SJCRH30 (cell line): ENCODE measurements around the gene VMAC. TPM values are rescaled to one million over a fixed set of nuclear protein-coding genes. Genes with fewer than 3 reads are reported as not detected.

Experiments used
- DNase-seq, 2 experiments: peaks; one replicate each; pipeline ENCODE4 v3.0.0-alpha.2; 2015 to 2020
- H3K27ac ChIP-seq: fragments of 250-450 bp; sonication (Bioruptor Pico); 2 replicates; pipeline ENCODE4 v1.5.1; 2020; ENCODE audit warnings: mild to moderate bottlenecking, moderate library complexity
- H3K27me3 ChIP-seq: fragments of 250-450 bp; sonication (Bioruptor Pico); 2 replicates; pipeline ENCODE4 v1.5.1; 2020; ENCODE audit warnings: mild to moderate bottlenecking, moderate library complexity
- H3K36me3 ChIP-seq: fragments of 250-450 bp; sonication (Bioruptor Pico); 2 replicates; pipeline ENCODE4 v1.5.1; 2020; ENCODE audit warnings: mild to moderate bottlenecking, moderate library complexity
- H3K4me1 ChIP-seq: fragments of 250-450 bp; sonication (Bioruptor Pico); 2 replicates; pipeline ENCODE4 v1.5.1; 2020; ENCODE audit warnings: mild to moderate bottlenecking, moderate library complexity
- H3K4me3 ChIP-seq: fragments of 250-450 bp; sonication (Bioruptor Pico); 2 replicates; pipeline ENCODE4 v1.5.1; 2020; ENCODE audit warnings: mild to moderate bottlenecking, moderate library complexity
- H3K9me3 ChIP-seq: fragments of 250-450 bp; sonication (Bioruptor Pico); replicated peaks from 2 replicates; pipeline ENCODE4 v1.5.1; 2020; ENCODE audit warnings: mild to moderate bottlenecking, moderate library complexity
- total RNA-seq: library from RNA; depleted of rRNA; stranded (reverse); fragments of >200 nt; shearing (Covaris generic); gene quantifications from 2 replicates; pipeline ENCODE4 v1.2.3, GENCODE V29; 2014

The VMAC gene
- total RNA-seq, 1 experiment from 2014 or later = 1.3 TPM

DNA sequence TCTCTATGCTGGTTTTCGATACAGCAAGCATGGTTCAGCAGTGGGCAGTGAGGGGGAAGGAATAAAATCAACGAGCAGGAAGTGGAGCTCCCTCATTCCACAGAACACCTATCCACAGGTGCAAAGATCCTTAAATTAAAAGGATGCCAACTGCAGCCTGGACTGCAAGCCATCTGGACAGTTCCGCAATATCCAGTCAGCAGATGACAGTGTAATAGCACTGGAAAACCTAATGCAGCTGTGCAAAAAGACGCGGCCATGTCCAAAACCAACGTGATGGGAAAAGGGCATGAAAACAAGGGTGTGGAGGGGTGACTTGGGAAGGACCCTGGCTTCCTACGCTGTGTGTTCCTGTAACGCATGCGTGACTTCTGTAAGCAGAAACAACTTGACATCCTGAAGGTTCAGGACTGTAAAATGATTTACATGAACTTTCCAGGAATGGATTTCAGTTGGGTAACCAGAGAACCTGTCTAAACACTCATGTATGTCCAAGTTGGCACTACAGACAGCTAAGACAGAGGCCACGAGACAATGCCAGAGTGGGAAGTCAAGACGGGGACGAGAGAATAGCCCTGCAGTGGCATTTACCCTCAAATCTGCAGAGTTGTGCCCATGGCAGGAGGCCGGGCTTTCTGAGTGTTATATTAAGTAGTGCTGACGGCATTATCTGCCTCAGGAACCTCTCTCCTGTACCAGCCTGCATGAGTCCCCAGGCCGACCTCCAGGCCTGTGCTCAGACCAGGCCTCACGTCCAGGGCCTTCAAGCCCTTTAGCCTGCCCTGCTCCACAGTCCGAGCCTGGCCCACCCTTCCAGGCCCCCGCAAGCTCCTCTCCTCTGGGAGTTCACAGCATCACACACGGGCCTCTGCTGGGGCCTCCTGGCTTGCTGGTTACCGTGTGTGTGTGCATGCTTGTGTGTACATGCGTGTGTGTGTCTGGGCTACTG lies 35.9 kb downstream of the VMAC start:
- no peaks in the 10 kb centered on the region for H3K9me3 ChIP-seq
- no peak overlapping the region for H3K4me3 ChIP-seq
- H3K27ac ChIP-seq = no peak overlapping the region
- H3K36me3 ChIP-seq = peaks cover 9% of the 10 kb centered on the region
- no peaks in the 10 kb centered on the region for H3K27me3 ChIP-seq
- no peak for DNase-seq
- peaks cover 7% of the 10 kb centered on the region; the same call in 1 of the 2 replicates for H3K4me1 ChIP-seq

- Histone ChIP-seq H3K4me1 (peaks cover 7% of the 10 kb centered on the region; the same call in 1 of the 2 replicates), H3K36me3 (peaks cover 9% of the 10 kb centered on the region), H3K27ac (no peak overlapping the region), H3K27me3 (no peaks in the 10 kb centered on the region), H3K9me3 (no peaks in the 10 kb centered on the region), H3K4me3 (no peak overlapping the region)
- DNase-seq = no peak
Observed at GRCh38 chr19:5941673-5942072, 37.0 kb downstream of the VMAC start.

DNA sequence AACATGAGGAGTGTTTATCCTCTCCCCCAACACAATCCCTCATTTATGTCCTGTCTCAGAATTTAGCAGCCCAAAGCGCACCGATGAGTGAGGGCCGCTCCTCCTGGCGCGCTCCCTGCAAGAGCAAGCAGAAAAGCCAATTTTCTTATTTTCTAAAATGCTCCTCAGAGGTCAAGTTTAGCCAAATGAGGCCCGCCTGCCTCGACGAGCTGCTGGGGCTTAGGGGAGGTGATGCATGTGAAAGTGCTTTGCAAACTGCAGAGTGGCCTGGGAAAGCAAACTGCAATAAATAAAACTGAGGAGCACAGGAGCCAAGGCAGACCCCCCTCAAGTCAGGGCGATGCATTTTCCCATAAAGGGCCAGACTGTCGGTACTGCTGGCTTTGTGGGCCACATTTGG lies 38.4 kb downstream of the VMAC start:
- Histone ChIP-seq H3K27ac (no peak overlapping the region), H3K27me3 (no peaks in the 10 kb centered on the region), H3K4me3 (no peak overlapping the region), H3K4me1 (peaks cover 7% of the 10 kb centered on the region; the same call in 1 of the 2 replicates), H3K36me3 (peaks cover 3% of the 10 kb centered on the region), H3K9me3 (no peaks in the 10 kb centered on the region)
- no peak for DNase-seq

GRCh38 chr19:5943623-5944022 lies 39.0 kb downstream of the VMAC start:
- Histone ChIP-seq H3K27me3 (no peaks in the 10 kb centered on the region), H3K9me3 (no peaks in the 10 kb centered on the region), H3K27ac (no peak overlapping the region), H3K4me3 (no peak overlapping the region), H3K36me3 (peaks cover 3% of the 10 kb centered on the region), H3K4me1 (peaks cover 7% of the 10 kb centered on the region; the same call in 1 of the 2 replicates)
- DNase-seq = peak; percentile 23 to 45

DNA sequence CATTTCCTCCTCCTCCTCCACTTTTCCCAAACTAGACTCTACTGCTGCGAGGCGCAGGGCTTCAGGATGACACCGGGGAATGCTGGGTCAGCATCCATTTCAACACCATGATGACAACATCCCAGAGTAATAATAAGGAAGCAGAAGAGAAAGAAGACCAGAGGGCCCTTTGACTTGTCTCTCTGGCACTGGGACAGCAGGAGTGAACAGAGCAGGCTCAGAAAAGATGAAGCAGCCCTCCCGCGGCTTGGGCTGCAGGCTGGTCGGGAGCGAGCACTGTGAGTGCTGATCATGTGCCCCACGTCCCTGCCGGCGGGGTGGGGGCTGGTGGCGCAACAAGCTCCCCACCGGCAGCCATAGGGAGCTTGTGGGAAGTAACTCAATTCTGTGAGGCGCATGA lies 42.8 kb downstream of the VMAC start:
- Histone ChIP-seq H3K4me1 (peaks cover 7% of the 10 kb centered on the region; the same call in 1 of the 2 replicates), H3K27ac (no peak overlapping the region), H3K36me3 (no peaks in the 10 kb centered on the region; the same call in 1 of the 2 replicates)

GRCh38 chr19:5948752-5949564 lies 44.3 kb downstream of the VMAC start:
- H3K4me3 ChIP-seq = no peak overlapping the region
- H3K27ac ChIP-seq = no peak overlapping the region
- no peaks in the 10 kb centered on the region for H3K9me3 ChIP-seq
- DNase-seq = no peak
- H3K4me1 ChIP-seq = peaks cover 10% of the 10 kb centered on the region; the same call in 1 of the 2 replicates
- H3K36me3 ChIP-seq = no peaks in the 10 kb centered on the region; the same call in 1 of the 2 replicates
- H3K27me3 ChIP-seq = no peaks in the 10 kb centered on the region

More for the DNA sequence above, 42.8 kb downstream of the VMAC start:
- no peak overlapping the region for H3K4me3 ChIP-seq
- no peaks in the 10 kb centered on the region for H3K9me3 ChIP-seq
- no peaks in the 10 kb centered on the region for H3K27me3 ChIP-seq
- DNase-seq = no peak

DNA sequence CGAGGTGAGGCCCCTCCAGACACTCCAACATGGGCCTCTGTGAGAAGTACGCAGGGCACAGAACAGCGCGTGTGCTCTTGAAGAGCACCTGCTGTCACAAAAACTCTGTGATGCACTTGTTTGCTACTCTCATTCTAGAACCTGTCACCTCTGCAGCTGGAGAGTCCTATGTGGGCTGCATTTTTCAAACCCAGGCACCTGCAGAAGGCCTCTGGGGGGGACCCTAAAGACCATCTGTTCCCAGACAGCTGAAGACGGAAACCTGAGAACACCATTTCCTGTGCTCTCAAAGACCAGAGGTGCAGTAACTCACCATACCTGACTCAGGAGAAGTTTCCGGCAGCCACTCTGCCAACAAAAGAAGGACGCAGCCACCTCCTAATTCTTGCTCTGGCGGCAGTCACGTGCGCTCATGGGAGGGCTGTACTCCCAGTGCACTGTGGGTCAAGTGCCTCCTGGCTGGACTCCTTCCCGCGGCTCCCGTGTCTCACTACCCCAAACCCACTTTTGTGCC lies 45.2 kb downstream of the VMAC start:
- Histone ChIP-seq H3K4me3 (no peak overlapping the region), H3K4me1 (peaks cover 16% of the 10 kb centered on the region), H3K9me3 (no peaks in the 10 kb centered on the region), H3K27me3 (no peaks in the 10 kb centered on the region), H3K27ac (no peak overlapping the region), H3K36me3 (no peaks in the 10 kb centered on the region; the same call in 1 of the 2 replicates)
- no peak for DNase-seq

DNA sequence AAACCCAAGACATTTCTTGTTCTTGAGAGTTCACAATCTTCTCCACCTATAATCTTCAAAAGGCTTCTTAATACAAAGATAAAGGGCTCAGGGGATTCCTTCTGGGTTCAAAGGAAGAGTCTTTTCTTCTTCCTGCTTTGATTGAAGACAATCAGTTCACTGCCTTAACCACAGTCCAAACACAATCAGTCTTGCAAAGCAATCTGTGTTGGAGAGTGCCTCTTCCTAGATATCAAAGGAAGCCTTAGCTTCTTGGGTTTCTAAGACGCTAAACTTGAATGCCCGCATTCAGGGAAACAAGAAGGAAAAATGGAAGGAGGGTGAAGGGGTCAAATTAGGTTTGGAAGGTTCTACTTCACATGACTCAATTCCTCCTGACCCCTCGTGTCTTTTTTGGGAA lies 46.1 kb downstream of the VMAC start:
- Histone ChIP-seq H3K36me3 (no peaks in the 10 kb centered on the region; the same call in 1 of the 2 replicates), H3K27me3 (no peaks in the 10 kb centered on the region), H3K4me1 (peaks cover 25% of the 10 kb centered on the region), H3K27ac (no peak overlapping the region), H3K4me3 (no peak overlapping the region), H3K9me3 (no peaks in the 10 kb centered on the region)
- DNase-seq = no peak

GRCh38 chr19:5951338-5951861 lies 46.7 kb downstream of the VMAC start:
- DNase-seq = no peak
- H3K9me3 ChIP-seq = no peaks in the 10 kb centered on the region
- no peak overlapping the region for H3K4me3 ChIP-seq
- no peaks in the 10 kb centered on the region; the same call in 1 of the 2 replicates for H3K36me3 ChIP-seq
- no peaks in the 10 kb centered on the region for H3K27me3 ChIP-seq
- H3K27ac ChIP-seq = no peak overlapping the region
- peaks cover 27% of the 10 kb centered on the region for H3K4me1 ChIP-seq

DNA sequence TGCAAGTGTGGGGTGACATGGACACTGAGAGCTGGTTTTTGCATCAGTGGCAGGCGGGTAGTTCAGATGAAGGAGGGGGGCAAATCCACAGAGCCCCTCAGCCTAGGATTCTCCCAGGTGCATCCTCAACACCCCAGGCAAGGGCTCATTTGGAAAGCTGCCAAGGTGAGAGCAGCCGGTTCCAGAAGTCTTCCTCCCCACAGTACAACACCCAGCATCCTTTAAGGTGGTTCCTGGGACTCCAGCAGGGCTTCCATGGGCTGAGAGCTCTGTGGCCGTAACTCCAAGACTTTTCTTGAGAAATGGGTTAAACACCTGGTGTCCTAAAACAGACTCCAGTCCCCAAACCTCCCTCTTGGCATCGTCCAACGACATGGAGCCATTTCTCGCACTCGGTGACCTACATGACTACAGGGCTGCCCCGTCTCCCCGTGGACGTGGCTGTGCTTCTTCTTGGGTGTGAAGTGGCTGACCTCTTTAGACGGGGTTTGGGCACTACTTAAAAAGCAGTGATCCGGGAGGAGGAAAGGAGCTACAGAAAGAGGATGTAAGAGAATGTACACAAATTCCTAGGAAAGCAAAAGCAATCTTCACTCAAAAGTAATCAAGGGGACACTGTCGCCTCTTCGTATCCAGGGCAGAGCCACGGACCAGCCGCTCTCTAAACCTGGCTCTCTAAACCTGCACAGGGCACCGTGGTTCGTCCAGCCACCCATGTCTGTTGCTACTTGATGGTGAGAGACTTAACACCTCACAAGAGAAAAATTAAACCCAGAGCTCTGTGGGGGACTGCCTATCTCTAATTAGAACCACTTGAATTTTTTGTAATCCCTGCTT lies 47.7 kb downstream of the VMAC start:
- Histone ChIP-seq H3K4me3 (no peak overlapping the region), H3K36me3 (no peaks in the 10 kb centered on the region), H3K27me3 (no peaks in the 10 kb centered on the region), H3K4me1 (peaks cover 27% of the 10 kb centered on the region), H3K27ac (no peak overlapping the region), H3K9me3 (no peaks in the 10 kb centered on the region)
- DNase-seq = no peak

DNA sequence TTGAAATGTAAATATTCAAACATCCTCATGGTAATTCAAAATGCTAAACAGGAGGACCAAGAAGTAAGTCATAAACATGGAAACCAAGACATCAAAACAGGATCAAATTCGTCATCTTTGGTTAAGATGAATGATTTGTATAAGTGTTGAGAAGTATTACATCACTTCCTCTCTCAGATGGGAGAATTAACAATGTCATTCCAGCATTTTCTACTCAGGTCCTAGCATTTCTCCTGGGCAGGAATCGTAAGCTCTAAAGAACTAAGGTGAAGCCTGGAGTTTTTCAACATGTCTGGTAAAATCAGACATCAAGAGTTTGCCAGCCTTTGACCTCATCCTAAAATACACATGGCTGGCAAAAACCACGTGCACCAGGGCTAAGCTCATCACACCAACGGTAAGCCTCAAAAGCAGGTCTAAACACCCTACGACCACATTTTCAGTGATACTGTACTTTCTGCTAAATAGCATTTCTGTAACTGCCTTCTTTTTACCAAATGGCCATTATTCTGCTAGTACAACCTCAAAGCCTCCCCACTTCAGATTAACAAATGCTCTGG lies 48.4 kb downstream of the VMAC start:
- no peak overlapping the region for H3K27ac ChIP-seq
- DNase-seq = no peak
- no peaks in the 10 kb centered on the region for H3K9me3 ChIP-seq
- peaks cover 27% of the 10 kb centered on the region for H3K4me1 ChIP-seq
- H3K4me3 ChIP-seq = no peak overlapping the region
- no peaks in the 10 kb centered on the region for H3K27me3 ChIP-seq
- H3K36me3 ChIP-seq = no peaks in the 10 kb centered on the region

DNA sequence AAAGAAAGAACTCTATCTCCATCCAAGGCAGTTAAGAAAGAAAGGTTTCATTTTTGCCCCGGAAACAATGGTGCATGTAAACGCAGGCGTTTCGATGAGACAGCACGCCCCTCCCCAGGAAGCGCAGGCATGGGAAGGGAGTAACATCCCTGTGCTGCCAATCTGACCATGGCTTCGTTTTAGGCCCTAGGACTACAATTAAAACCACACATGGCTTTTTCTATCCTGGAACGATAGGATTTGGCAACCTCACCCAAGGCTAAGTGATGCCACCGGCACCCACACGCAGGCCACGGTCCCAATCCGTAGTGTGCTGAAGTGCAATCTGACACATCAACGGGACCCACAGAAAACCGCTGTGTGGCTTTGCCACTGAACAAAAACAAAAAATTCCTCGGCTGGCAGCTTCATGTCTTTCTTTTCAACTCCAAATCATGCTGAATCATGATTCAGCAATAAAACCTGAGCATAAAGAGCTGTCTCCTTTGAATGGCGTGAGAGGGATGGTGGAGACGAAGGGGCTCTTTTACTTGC lies 49.1 kb downstream of the VMAC start:
- Histone ChIP-seq H3K27ac (peak overlapping the region; percentile 54), H3K27me3 (no peaks in the 10 kb centered on the region), H3K9me3 (no peaks in the 10 kb centered on the region), H3K36me3 (no peaks in the 10 kb centered on the region), H3K4me1 (peaks cover 27% of the 10 kb centered on the region), H3K4me3 (no peak overlapping the region)
- DNase-seq = no peak

DNA sequence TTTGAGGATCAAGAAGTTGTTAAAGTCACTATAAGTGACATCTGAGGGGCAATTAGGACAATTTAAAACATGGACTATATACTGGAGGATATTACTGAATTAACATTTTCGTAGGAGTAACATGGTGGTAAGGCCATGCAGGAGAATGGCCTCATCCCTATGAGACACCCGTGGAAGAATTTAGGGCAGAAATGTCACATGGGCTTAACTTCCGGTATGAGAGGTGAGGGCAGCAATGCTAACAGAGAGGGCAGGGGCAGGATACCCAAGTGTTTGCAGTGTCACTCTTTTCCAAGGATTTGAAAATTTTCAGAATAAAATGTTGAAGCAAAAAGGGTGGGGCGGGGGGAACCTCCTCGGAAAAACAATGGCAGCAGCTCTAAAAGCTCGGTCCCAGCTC lies 49.6 kb downstream of the VMAC start:
- no peak overlapping the region; the same call in 1 of the 2 replicates for H3K4me3 ChIP-seq
- H3K4me1 ChIP-seq = peaks cover 27% of the 10 kb centered on the region
- peak overlapping the region; percentile 54 for H3K27ac ChIP-seq
- no peaks in the 10 kb centered on the region for H3K36me3 ChIP-seq
- DNase-seq = peak in 1 of 2 experiments; percentile 17
- no peaks in the 10 kb centered on the region for H3K27me3 ChIP-seq
- no peaks in the 10 kb centered on the region for H3K9me3 ChIP-seq
